ENCODE data around the gene ZNF575. TPM values are rescaled to one million over a fixed set of nuclear protein-coding genes. Genes with fewer than 3 reads are reported as not detected.

ZNF575 gene, protein sequence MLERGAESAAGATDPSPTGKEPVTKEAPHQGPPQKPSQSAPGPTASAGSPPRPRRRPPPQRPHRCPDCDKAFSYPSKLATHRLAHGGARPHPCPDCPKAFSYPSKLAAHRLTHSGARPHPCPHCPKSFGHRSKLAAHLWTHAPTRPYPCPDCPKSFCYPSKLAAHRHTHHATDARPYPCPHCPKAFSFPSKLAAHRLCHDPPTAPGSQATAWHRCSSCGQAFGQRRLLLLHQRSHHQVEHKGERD
- polyA plus RNA-seq, result 0.05 to 0.22 TPM (median 0.06 TPM) in 3 replicates
- 0.74 TPM for polyA plus RNA-seq (2011; ENCODE audit: low read depth)
- 0.11 and 0.27 TPM in 2 replicates for polyA plus RNA-seq (2011; cell fraction: cytosol; rRNA removed)
- 0.10 and 0.76 TPM in 2 replicates for polyA plus RNA-seq (2011; cell fraction: nucleus; rRNA removed)
- polyA plus RNA-seq (2012; ENCODE audit: low replicate concordance), result 1.3 and 1.4 TPM in 2 replicates
- 0.07 to 0.13 TPM (median 0.10 TPM) in 3 replicates for polyA minus RNA-seq
- not detected for polyA minus RNA-seq (2011; cell fraction: cytosol; rRNA and poly(A)+ RNA removed)
- not detected in 2 replicates for polyA minus RNA-seq (2011; cell fraction: nucleus; rRNA and poly(A)+ RNA removed)

DNA sequence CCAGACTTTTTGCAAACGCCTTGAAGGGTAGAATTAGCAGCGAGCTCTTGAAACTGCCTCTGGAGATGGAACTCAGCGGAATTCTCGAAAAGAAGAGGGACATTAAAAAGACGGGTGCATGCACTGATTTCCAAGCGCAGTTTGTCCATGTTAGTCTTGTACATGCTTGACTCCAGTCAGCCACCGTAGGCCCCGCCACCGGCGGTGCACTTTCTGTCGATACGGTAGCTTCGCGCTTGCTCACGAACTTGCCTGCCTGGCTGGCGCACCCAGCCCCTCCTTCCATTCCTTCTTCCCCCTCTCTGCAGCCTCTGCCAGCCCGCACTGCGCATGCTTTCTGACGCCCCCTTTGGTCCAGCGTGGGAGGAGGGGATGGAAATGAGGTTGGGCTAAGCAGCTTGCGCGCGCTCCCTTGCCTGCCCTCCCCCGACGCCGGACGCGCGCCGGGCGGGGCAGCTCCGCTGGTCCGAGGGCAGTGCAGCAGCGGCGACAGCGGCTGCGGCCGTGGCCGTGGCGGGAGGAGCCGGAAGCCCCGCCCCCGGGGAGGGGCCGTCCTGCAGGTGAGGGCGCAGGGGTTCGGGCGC is at the start of gene ZNF575:
TSS of gene ZNF575 (plus strand) at position 227 of the 584 bp plus-strand sequence. CDS start 1,235 bp downstream, outside the sequence.
- peaks cover 25% of the 10 kb centered on the region for H3K4me1 ChIP-seq (ENCODE audit: control insufficient read depth, extremely low read depth, insufficient read depth, low read length)
- peak within 1 kb of the TSS; percentile 40 to 82 (median 78) for H3K4me3 ChIP-seq (ENCODE audit: control insufficient read depth in 2 of 3, extremely low read depth in 1 of 3, insufficient read depth in 2 of 3, low read depth in 1 of 3, low read length in 3 of 3)
- TF ChIP-seq EZH2 (IDR thresholded peaks at IDR 0.05; ENCODE audit: low read length), result no peak
- TF ChIP-seq, protein P1, sequence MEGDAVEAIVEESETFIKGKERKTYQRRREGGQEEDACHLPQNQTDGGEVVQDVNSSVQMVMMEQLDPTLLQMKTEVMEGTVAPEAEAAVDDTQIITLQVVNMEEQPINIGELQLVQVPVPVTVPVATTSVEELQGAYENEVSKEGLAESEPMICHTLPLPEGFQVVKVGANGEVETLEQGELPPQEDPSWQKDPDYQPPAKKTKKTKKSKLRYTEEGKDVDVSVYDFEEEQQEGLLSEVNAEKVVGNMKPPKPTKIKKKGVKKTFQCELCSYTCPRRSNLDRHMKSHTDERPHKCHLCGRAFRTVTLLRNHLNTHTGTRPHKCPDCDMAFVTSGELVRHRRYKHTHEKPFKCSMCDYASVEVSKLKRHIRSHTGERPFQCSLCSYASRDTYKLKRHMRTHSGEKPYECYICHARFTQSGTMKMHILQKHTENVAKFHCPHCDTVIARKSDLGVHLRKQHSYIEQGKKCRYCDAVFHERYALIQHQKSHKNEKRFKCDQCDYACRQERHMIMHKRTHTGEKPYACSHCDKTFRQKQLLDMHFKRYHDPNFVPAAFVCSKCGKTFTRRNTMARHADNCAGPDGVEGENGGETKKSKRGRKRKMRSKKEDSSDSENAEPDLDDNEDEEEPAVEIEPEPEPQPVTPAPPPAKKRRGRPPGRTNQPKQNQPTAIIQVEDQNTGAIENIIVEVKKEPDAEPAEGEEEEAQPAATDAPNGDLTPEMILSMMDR (optimal IDR thresholded peaks at IDR 0.05 in 1 of 3, IDR thresholded peaks at IDR 0.05 in 1 of 3, conservative IDR thresholded peaks at IDR 0.05 in 1 of 3; ENCODE audit: extremely low read depth in 1 of 3, insufficient read depth in 2 of 3, low read length in 3 of 3), result no peak
- no peaks in the 10 kb centered on the region for H3K9me3 ChIP-seq (ENCODE audit: control insufficient read depth, low read depth, low read length)
- no peaks in the 10 kb centered on the region for H3K79me2 ChIP-seq (ENCODE audit: control insufficient read depth, insufficient read depth, low read length)
- no peaks in the 10 kb centered on the region for H3K27me3 ChIP-seq (ENCODE audit: control insufficient read depth, extremely low read depth, insufficient read depth, low read length)
- peak within 1 kb of the TSS; percentile 70 for H3K9ac ChIP-seq (ENCODE audit: control insufficient read depth, extremely low read depth, insufficient read depth, low read length)
- H3K4me2 ChIP-seq (ENCODE audit: control insufficient read depth, extremely low read depth, insufficient read depth, low read depth, low read length), result peak within 1 kb of the TSS; percentile 96
- FAIRE-seq (peak; percentile 93), DNase-seq (ENCODE audit: low read depth, low spot score) (no peak)
- H3K36me3 ChIP-seq (ENCODE audit: control insufficient read depth in 2 of 2, extremely low read depth in 1 of 2, insufficient read depth in 2 of 2, low read length in 2 of 2), result no peaks in the 10 kb centered on the region
- H3K9me1 ChIP-seq (ENCODE audit: control insufficient read depth, extremely low read depth, insufficient read depth, low read length), result no peaks in the 10 kb centered on the region
- H3K27ac ChIP-seq (ENCODE audit: control insufficient read depth, insufficient read depth, low read length), result peak within 1 kb of the TSS; percentile 75
- H4K20me1 ChIP-seq (ENCODE audit: control insufficient read depth, extremely low read depth, insufficient read depth, low read length), result no peaks in the 10 kb centered on the region
- dilution Hi-C loops (cut with MboI; ENCODE audit: extremely low pct_ligation_motif_present, low sequenced_read_pairs), result no loop called here
- peak within 1 kb of the TSS; percentile 82 for H2AFZ ChIP-seq (ENCODE audit: control insufficient read depth, low read length)

DNA sequence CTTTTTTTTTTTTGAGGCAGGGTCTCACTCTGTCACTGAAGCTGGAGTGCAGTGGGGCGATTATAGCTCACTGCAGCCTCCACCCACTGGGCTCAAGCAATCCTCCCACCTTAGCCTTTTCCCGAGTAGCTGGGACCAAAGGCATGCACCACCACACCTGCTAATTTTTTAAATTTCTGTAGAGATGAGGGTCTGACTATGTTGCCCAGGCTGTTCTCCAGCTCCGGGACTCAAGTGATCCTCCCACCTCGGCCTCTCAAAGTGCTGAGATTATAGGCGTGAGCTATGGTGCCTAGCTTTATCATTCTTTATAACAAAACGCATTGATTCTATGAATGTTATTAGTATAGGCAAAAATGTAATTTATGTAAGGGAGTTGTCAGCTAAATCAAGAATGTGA is 49.7 kb upstream of the ZNF575 start:
- H3K79me2 ChIP-seq (ENCODE audit: control insufficient read depth, insufficient read depth, low read length), result no peaks in the 10 kb centered on the region
- dilution Hi-C loops (cut with MboI; ENCODE audit: extremely low pct_ligation_motif_present, low sequenced_read_pairs), result no loop called here
- no peak overlapping the region for H2AFZ ChIP-seq (ENCODE audit: control insufficient read depth, low read length)
- no peak overlapping the region for H3K4me3 ChIP-seq (ENCODE audit: control insufficient read depth in 2 of 3, extremely low read depth in 1 of 3, insufficient read depth in 2 of 3, low read depth in 1 of 3, low read length in 3 of 3)
- H3K27ac ChIP-seq (ENCODE audit: control insufficient read depth, insufficient read depth, low read length), result no peak overlapping the region
- no peak overlapping the region for H3K4me2 ChIP-seq (ENCODE audit: control insufficient read depth, extremely low read depth, insufficient read depth, low read depth, low read length)
- no peaks in the 10 kb centered on the region for H3K9me3 ChIP-seq (ENCODE audit: control insufficient read depth, low read depth, low read length)
- no peak for FAIRE-seq
- no peak for DNase-seq (ENCODE audit: low read depth, low spot score)
- no peak for TF ChIP-seq EZH2 (IDR thresholded peaks at IDR 0.05; ENCODE audit: low read length)
- TF ChIP-seq, protein P1 (optimal IDR thresholded peaks at IDR 0.05 in 1 of 3, IDR thresholded peaks at IDR 0.05 in 1 of 3, conservative IDR thresholded peaks at IDR 0.05 in 1 of 3; ENCODE audit: extremely low read depth in 1 of 3, insufficient read depth in 2 of 3, low read length in 3 of 3), result no peak
- no peaks in the 10 kb centered on the region for H3K9me1 ChIP-seq (ENCODE audit: control insufficient read depth, extremely low read depth, insufficient read depth, low read length)
- no peaks in the 10 kb centered on the region for H3K4me1 ChIP-seq (ENCODE audit: control insufficient read depth, extremely low read depth, insufficient read depth, low read length)
- no peak overlapping the region for H3K9ac ChIP-seq (ENCODE audit: control insufficient read depth, extremely low read depth, insufficient read depth, low read length)
- no peaks in the 10 kb centered on the region for H4K20me1 ChIP-seq (ENCODE audit: control insufficient read depth, extremely low read depth, insufficient read depth, low read length)
- peaks cover 4 to 23% of the 10 kb centered on the region in 2 experiments for H3K36me3 ChIP-seq (ENCODE audit: control insufficient read depth in 2 of 2, extremely low read depth in 1 of 2, insufficient read depth in 2 of 2, low read length in 2 of 2)
- H3K27me3 ChIP-seq (ENCODE audit: control insufficient read depth, extremely low read depth, insufficient read depth, low read length), result no peaks in the 10 kb centered on the region

Measured in keratinocyte (primary cell).